PC-3 (cell line): Measurements from ENCODE around the gene HSPA1A. TPM values are rescaled to one million over a fixed set of nuclear protein-coding genes. Genes with fewer than 3 reads are reported as not detected.

Source experiments
- ATAC-seq: fragments of 200-7000 bp; cut with Tn5 transposase; 2 replicates; pipeline ENCODE4 v1.9.1; 2020; ENCODE audit warnings: mild to moderate bottlenecking, moderate library complexity
- BruUV-seq: library from RNA; stranded (reverse); fragments of 400-500 nt; replicated peaks from 2 replicates; lab custom pipeline; 2021; lab: Mats Ljungman, UMichigan
- CTCF ChIA-PET: fragments of 300-600 bp; sonication (Branson Sonifier 250); formaldehyde crosslinking; loops from one replicate; lab custom pipeline; 2022; ENCODE audit warnings: antibody characterized with exemption; lab: Charles Lee
- POLR2A ChIA-PET: fragments of 300-600 bp; sonication (Branson Sonifier 250); formaldehyde crosslinking; loops from one replicate; lab custom pipeline; 2022; ENCODE audit warnings: antibody characterized with exemption; ENCODE audit not compliant: unreplicated experiment; lab: Charles Lee
- DNase-seq: peaks from one replicate; pipeline ENCODE4 v3.0.0-alpha.2; 2015
- H2AFZ ChIP-seq: fragments of 300-600 bp; sonication (generic); 2 replicates; pipeline ENCODE4 v1.6.0; 2016; ENCODE audit warnings: antibody characterized with exemption, low read length
- H3F3A ChIP-seq: fragments of 300-600 bp; sonication (generic); one replicate; pipeline ENCODE4 v1.6.0; 2017; ENCODE audit warnings: antibody characterized with exemption, low read length, control low read depth, mild to moderate bottlenecking; ENCODE audit not compliant: unreplicated experiment
- H3K27ac ChIP-seq: fragments of 300-600 bp; sonication (generic); 2 replicates; pipeline ENCODE4 v1.5.1; 2016; ENCODE audit warnings: mild to moderate bottlenecking, low read length
- H3K27me3 ChIP-seq: fragments of 300-600 bp; sonication (generic); 2 replicates; pipeline ENCODE4 v1.6.1; 2016; ENCODE audit warnings: low read length, mixed read lengths
- H3K36me3 ChIP-seq: fragments of 300-600 bp; sonication (generic); 2 replicates; pipeline ENCODE4 v1.6.1; 2016; ENCODE audit warnings: low read depth, mixed run types, low read length, mixed read lengths
- H3K4me1 ChIP-seq: fragments of 300-600 bp; sonication (generic); 2 replicates; pipeline ENCODE4 v1.5.1; 2016; ENCODE audit warnings: low read length; ENCODE audit not compliant: insufficient read depth
- H3K4me2 ChIP-seq: fragments of 300-600 bp; sonication (generic); 2 replicates; pipeline ENCODE4 v1.6.0; 2016; ENCODE audit warnings: low read length
- H3K4me3 ChIP-seq: fragments of 300-600 bp; sonication (generic); 2 replicates; pipeline ENCODE4 v1.5.1; 2016; ENCODE audit warnings: mild to moderate bottlenecking, low read length, mixed read lengths
- H3K79me2 ChIP-seq: fragments of 300-600 bp; sonication (generic); 2 replicates; pipeline ENCODE4 v1.6.1; 2017; ENCODE audit warnings: low read length, mixed read lengths
- H3K9ac ChIP-seq: fragments of 300-600 bp; sonication (generic); 2 replicates; pipeline ENCODE4 v1.6.0; 2016; ENCODE audit warnings: mild to moderate bottlenecking, low read length
- H3K9me2 ChIP-seq: fragments of 300-600 bp; sonication (generic); replicated peaks from 2 replicates; pipeline ENCODE4 v1.6.1; 2016; ENCODE audit warnings: mixed run types, low read length, mixed read lengths
- H3K9me3 ChIP-seq: fragments of 300-600 bp; sonication (generic); 2 replicates; pipeline ENCODE4 v1.6.1; 2016; ENCODE audit warnings: low read length, mixed read lengths
- H4K20me1 ChIP-seq: fragments of 300-600 bp; sonication (generic); 2 replicates; pipeline ENCODE4 v1.6.1; 2016; ENCODE audit warnings: low read length, mixed read lengths
- EZH2 ChIP-seq: fragments of 300-600 bp; sonication (generic); IDR thresholded peaks from one replicate; pipeline ENCODE4 v1.6.1; 2017; ENCODE audit warnings: antibody characterized with exemption, mild to moderate bottlenecking, low read length; ENCODE audit not compliant: unreplicated experiment
- EZH2phosphoT487 ChIP-seq: fragments of 300-600 bp; sonication (generic); IDR thresholded peaks from 2 replicates; pipeline ENCODE4 v1.6.1; 2018; ENCODE audit warnings: mild to moderate bottlenecking, antibody characterized with exemption, low read length, borderline replicate concordance
- intact Hi-C: fragments of 100-400 bp; cut with micrococcal nuclease; formaldehyde crosslinking; loops from 2 replicates; pipeline ENCODE4 v1.9.0; 2023
- total RNA-seq: library from RNA; depleted of rRNA; stranded (reverse); fragments of >200 nt; gene quantifications from 2 replicates; pipeline ENCODE4 v1.2.3, GENCODE V29; 2014
- TF ChIP-seq, protein P1 (sequence below): fragments of 300-600 bp; sonication (generic); conservative IDR thresholded peaks from 2 replicates; pipeline ENCODE4 v1.5.1; 2017; ENCODE audit warnings: antibody characterized with exemption, low read depth, mild to moderate bottlenecking, low read length

HSPA1A gene
- total RNA-seq, 1 experiment from 2014 or later = 269 TPM

- Histone ChIP-seq H3K4me2 (no peak overlapping the region), H4K20me1 (no peaks in the 10 kb centered on the region), H3K9ac (no peak overlapping the region), H3K9me3 (no peaks in the 10 kb centered on the region), H3K4me1 (peaks cover 5% of the 10 kb centered on the region; the same call in 1 of the 2 replicates), H3K79me2 (0 out of 2 replicates have a peak, but pooled peaks cover 5% of the 10 kb centered on the region), H3K27ac (no peak overlapping the region), H3K9me2 (no peaks in the 10 kb centered on the region), H3K4me3 (no peak overlapping the region), H3F3A (no peaks in the 10 kb centered on the region), H3K36me3 (peaks cover 7% of the 10 kb centered on the region), H2AFZ (no peak overlapping the region), H3K27me3 (no peaks in the 10 kb centered on the region)
- no TSS peak for BruUV-seq
- CTCF ChIA-PET = no interaction called here
- intact Hi-C loops = loop anchor here (5.0 to 10.0 kb wide), 2 partner anchors 37 to 175 kb away; partner anchors contain the start of genes EHMT2 and LY6G5C
- ATAC-seq (no peak), DNase-seq (no peak)
- TF ChIP-seq EZH2phosphoT487 = no peak
- TF ChIP-seq, protein P1, sequence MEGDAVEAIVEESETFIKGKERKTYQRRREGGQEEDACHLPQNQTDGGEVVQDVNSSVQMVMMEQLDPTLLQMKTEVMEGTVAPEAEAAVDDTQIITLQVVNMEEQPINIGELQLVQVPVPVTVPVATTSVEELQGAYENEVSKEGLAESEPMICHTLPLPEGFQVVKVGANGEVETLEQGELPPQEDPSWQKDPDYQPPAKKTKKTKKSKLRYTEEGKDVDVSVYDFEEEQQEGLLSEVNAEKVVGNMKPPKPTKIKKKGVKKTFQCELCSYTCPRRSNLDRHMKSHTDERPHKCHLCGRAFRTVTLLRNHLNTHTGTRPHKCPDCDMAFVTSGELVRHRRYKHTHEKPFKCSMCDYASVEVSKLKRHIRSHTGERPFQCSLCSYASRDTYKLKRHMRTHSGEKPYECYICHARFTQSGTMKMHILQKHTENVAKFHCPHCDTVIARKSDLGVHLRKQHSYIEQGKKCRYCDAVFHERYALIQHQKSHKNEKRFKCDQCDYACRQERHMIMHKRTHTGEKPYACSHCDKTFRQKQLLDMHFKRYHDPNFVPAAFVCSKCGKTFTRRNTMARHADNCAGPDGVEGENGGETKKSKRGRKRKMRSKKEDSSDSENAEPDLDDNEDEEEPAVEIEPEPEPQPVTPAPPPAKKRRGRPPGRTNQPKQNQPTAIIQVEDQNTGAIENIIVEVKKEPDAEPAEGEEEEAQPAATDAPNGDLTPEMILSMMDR = no peak
- no peak for TF ChIP-seq EZH2
- POLR2A ChIA-PET = no interaction called here
Measured at GRCh38 chr6:31859923-31860322, 44.6 kb downstream of the HSPA1A start.

GRCh38 chr6:31860349-31860748 lies 45.0 kb downstream of the HSPA1A start:
- CTCF ChIA-PET = no interaction called here
- H3K9me2 ChIP-seq = no peaks in the 10 kb centered on the region
- no peak overlapping the region for H3K27ac ChIP-seq
- peaks cover 7% of the 10 kb centered on the region for H3K36me3 ChIP-seq
- H3K4me1 ChIP-seq = peaks cover 5% of the 10 kb centered on the region; the same call in 1 of the 2 replicates
- intact Hi-C loops = loop anchor here (5.0 to 10.0 kb wide), 2 partner anchors 37 to 176 kb away; partner anchors contain the start of genes EHMT2 and LY6G5C
- 0 out of 2 replicates have a peak, but pooled peaks cover 5% of the 10 kb centered on the region for H3K79me2 ChIP-seq
- no peak overlapping the region for H3K4me3 ChIP-seq
- H4K20me1 ChIP-seq = no peaks in the 10 kb centered on the region
- BruUV-seq = no TSS peak
- ATAC-seq = no peak
- no peak overlapping the region for H2AFZ ChIP-seq
- no peaks in the 10 kb centered on the region for H3K27me3 ChIP-seq
- POLR2A ChIA-PET = no interaction called here
- H3K9ac ChIP-seq = no peak overlapping the region
- no peak overlapping the region for H3K4me2 ChIP-seq
- H3F3A ChIP-seq = no peaks in the 10 kb centered on the region
- DNase-seq = no peak
- H3K9me3 ChIP-seq = no peaks in the 10 kb centered on the region
- TF ChIP-seq EZH2phosphoT487 (no peak), EZH2 (no peak)

- POLR2A ChIA-PET = no interaction called here
- ATAC-seq = no peak
- BruUV-seq = no TSS peak
Measured at GRCh38 chr6:31861150-31861549, 45.8 kb downstream of the HSPA1A start.

More at GRCh38 chr6:31861150-31861549, 45.8 kb downstream of the HSPA1A start:
- no peaks in the 10 kb centered on the region for H3K9me2 ChIP-seq
- H3K79me2 ChIP-seq = 0 out of 2 replicates have a peak, but pooled peaks cover 5% of the 10 kb centered on the region
- H3F3A ChIP-seq = no peaks in the 10 kb centered on the region
- no peaks in the 10 kb centered on the region for H3K27me3 ChIP-seq
- H3K4me2 ChIP-seq = peak overlapping the region; percentile 95; the same call in 1 of the 2 replicates
- intact Hi-C loops = loop anchor here (5.0 to 10.0 kb wide), 2 partner anchors 36 to 176 kb away; partner anchors contain the start of genes EHMT2 and LY6G5C
- H4K20me1 ChIP-seq = no peaks in the 10 kb centered on the region
- H3K9ac ChIP-seq = no peak overlapping the region
- no peak overlapping the region for H3K27ac ChIP-seq
- H3K9me3 ChIP-seq = no peaks in the 10 kb centered on the region
- TF ChIP-seq EZH2phosphoT487 = no peak
- TF ChIP-seq EZH2 = no peak
- TF ChIP-seq, protein P1 = no peak
- no peak overlapping the region for H2AFZ ChIP-seq
- peaks cover 5% of the 10 kb centered on the region; the same call in 1 of the 2 replicates for H3K4me1 ChIP-seq
- CTCF ChIA-PET = no interaction called here
- no peak for DNase-seq
- peaks cover 7% of the 10 kb centered on the region for H3K36me3 ChIP-seq
- no peak overlapping the region for H3K4me3 ChIP-seq
